NCI-H1092 treated with DMSO at 0.1 percent for 48 hours (cell line): Measurements from ENCODE around the gene MAST4.

Source experiments
- DNase-seq: peaks from one replicate; lab custom pipeline; 2025; lab: John Stamatoyannopoulos, UW

MAST4 gene

DNA sequence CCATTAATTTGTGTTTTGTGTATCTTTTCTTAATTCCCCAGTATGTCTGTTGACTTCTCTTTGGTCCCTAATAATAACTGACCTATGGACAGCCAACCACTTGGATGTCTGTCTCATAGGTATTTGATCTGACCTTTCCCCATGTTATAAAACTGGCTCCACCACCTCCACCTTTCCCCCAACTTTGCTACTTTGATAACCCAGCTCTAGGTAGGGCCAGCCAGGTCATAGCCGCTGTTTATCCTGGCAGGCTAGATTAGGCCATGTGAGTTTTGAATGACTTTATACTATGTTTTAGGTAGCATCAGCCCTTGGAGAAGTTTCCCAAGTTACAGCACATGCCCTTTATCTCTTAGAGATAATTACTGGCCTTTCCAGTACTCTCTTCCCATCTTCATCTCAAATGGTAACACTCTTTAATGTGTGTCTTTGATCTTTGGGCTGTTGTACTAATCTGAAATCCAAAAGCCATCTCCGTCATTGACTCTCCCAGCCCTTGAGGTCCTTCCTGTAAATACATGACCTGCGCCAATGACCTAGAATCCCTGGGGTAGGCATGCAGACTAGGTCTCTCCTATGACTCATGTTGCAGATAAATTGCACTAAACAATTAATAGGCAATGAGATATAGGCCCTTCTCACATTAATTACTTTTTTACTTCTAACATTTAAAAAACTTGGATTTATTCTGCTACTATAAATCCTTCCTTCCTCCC lies 447.8 kb downstream of the MAST4 start:
- DNase-seq = no peak

DNA sequence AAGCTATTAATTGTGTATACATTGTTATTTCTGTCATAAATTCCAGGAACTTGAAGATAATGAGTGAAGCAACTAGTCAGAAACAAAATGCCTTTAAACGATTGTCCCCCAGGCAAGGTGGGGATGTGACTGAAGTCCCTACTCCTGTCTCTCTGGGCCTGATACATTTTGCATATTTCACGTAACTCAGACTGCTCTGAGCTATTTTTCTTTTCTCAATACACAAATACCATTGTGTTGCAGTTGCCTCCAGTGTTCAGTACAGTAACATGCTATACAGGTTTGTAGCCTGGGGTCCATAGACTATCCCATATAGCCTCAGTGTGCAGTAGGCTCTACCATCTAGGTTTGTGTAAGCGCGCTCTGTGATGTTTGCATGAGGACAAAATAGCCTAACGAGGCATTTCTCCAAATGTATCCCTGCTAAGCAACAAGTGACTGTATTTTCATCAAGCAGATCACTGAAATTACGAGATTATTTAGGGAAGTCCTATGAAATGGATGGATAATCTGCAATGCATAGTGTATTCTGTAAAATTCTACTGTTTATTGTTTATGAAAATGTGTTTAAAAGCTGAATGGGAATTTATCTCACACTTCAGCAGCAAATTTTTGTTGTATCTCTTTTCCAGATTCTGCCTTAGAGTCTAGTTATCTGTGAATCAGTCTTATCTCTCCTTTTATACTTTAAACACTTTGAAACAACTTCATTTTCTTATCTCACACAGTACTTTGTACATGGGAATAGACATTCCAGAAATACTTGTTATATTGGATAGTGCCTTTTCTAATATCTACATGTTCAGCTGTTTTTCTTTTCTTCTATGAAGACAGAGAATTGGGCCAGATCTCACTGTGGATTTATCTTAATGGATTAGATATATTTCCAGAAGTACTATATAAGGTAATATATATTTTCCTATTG lies 449.9 kb downstream of the MAST4 start:
- no peak for DNase-seq

DNA sequence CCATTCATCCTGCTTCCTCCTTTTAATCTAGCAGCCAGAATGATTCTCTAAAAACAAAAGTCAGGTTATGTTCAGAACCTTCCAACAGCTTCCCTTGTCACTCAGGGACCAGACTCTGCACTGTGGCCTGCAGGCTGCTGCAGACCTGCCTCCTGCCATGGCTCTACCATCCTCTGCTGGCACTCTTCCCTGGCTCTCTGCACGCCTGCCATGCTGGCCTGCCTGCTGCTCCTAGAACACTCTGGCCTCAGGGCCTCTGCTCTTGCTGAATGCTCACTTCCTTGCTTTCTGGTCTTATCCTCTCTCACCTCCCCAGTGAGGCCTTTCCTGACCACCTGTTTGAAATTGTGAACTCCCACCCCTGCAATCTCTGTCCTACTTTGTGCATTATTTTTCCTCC lies 451.0 kb downstream of the MAST4 start:
- DNase-seq = no peak

DNA sequence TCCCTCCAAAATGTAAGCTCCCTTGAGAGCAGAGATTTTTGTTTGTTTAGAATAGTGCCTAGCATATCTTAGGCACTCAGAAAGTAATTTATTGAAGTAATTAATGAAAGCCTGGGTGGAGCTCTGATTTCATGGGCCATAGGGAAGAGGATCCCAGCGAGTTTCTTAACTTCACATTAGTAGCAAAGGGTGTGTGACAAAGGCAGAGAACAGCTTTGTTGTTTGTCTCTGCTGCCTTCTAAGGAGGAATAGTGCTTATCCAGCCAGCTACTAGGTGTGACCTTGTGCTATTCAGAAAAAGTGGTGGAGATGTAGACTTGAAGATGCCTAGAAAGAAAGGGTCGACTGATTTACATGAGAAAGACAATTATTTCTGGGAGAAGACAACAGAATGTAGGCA lies 451.4 kb downstream of the MAST4 start:
- no peak for DNase-seq

DNA sequence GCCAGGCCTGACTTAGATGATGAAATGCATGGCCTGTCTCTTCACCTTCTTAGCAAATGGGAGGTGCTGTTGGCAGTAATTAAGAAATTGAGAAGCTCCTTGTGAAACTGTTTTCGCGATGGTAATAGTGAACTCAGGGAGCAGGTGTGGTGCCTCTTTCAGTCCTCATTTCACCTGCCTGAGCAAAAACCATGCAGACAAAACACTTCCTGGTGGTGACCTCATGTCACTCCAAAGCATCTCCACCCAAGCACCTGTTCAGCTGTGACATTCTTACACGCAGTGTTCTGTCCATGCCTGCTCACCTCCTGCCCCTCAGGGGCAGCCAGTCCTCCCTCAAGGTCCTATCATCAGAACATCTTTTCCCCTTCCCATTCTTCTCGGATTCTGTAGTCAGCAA lies 453.9 kb downstream of the MAST4 start:
- DNase-seq = no peak

DNA sequence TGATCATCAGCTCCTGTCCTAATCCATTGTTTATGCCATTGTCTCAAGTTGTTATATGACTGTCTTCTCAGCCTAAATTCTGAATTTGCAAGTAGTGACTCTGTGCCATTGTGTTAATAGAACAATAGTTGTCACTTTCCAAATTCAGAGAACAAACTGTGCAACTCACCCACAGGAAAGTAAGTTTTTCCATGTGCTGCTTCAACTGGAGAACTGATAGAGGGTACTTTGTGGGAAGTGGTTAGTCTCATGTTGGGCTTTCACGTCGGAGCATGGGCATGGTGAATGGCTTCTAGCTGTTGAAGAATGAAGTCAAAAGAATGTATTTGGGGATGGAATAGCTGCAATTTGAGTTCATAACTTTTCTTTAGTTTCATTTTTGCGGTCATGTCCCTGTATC lies 454.4 kb downstream of the MAST4 start:
- DNase-seq = no peak

DNA sequence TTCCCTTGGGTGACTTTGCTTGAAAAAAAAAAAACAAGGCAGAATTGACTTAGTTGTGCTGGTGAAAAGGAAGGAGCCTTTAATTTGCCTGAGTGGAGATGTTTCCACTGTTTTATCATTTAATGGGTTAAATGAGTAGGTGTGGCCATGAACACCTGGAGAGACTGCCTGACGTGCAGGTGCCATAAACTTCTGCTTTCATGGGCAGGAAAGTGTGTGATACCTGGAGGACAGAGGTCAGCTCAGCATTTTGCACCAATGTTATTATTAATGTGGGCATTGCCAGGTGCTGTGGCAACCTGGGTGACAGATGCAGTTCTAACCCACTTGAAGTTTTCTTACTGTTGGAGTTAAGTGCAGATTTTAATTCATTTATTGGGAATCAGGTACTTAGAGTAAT lies 455.0 kb downstream of the MAST4 start:
- DNase-seq = no peak

DNA sequence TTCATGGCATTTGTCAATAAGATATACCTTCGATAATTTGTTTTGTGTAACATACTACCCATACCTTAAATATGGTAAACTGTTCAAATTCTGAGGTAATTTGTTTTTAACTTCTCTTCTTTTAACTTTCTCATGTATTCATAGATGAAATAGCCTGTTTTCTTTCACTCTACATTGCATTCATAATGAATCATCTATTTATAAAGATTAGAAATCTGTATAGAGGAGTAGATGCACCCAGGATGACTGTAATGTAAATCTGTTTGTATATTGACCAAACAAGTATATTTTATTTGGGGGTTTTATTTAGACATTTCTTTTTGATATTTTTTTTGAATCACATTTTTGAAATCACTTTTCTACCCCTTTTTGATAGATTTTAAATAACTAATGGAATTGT lies 455.8 kb downstream of the MAST4 start:
- DNase-seq = no peak

DNA sequence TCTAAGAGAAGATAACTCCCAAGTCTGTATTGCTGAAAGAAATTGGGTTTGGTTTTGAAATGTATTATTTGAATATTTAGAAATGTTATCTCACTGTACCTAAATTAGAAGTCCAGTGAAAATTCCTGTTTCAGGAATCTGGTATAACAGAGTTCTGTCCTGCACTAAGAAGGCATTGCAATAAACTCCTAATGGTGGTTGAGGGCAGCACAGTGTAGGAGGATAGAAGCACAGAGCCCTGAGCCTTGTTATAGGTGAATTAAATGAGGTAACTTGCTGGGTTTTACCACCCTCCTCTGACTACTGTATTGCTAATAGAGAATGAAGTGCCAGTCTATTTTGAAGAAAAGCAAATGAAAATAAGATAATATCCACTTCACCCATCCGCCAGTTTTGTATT lies 457.0 kb downstream of the MAST4 start:
- no peak for DNase-seq

DNA sequence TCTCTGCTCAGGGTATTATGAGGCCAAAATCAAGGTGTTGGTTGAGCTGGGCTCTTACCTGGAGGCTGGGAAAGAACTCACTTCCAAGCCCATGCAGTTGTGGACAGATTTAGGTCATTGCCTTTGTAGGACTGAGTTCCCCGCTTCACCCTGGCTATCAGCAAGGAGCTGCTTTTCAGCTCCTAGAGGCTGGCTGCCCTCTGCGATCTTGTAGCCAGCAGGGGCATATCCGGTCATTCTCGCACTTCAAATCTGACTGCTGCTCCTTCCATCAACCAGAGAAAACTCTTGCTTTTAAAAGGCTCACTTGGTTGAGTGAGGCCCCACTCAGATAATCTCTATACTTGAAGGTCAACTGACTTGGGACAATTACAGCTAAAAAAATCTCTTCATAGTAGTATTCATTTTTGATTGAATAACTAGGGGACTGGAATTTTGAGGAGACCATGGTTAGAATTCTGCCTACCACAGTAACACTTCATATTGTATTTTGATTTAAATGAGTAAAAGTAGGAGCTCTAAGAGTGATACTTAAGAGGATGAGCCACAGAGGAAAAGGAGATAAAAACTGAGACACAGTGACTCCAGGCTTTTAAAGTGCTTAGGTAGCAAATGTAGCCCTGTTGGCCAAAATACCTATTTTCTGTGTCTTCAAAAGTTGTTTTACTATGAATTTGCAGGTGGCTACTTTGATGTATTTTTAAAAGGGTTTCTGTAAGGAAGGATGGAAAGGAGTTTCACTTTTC lies 463.0 kb downstream of the MAST4 start:
- DNase-seq = no peak

DNA sequence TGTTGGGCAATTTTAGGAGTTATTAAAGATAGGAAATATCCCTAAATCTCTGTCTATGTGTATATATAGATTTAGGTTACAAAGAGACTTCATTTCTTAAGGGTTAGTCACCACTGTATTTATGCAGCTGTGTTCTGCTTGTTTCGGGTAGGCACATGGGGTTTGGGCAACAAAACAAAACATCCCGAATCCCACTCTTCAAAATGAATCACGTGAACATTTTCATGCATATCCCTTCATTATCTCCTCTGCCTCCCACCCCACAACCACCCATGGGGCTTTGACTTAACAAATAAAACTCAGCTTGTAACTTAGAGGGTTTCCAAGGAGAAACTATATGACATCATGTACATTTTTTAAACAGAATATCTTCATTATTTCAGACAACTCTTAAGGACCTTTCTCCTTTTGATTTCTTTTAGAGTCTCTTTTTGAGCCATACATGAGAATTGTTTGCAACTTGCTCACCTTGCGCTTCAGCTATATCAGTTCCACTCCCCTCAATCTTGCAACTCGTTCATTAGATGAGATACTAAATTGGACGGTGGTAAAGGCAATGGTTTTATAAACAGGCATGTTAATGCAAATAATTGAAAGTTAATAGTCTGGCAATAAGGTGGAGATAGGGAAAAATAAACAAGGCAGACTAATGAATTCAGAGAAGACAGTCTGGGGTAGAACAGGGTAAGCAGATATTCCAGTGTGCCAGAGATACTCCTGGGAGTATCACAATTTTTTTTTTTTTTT lies 463.7 kb downstream of the MAST4 start:
- no peak for DNase-seq

DNA sequence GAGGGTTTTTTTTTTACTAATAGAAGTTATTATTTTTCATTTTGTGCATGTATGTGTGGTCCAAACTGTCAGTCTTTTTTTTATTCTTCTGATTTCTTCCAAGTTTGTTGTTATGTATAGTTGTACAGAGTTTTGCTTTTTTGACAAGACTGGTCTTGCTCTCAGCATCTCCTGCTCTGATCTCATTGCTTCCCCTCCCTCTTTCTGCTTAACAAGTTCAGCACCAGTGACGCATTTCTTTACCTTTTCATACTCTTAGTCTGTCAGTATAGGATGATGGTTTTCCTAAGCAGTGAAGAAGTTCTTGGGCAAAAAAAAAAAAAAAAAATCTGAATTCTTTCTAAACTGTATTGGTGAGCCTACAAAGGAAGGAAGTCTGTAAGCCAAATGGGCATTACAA lies 465.3 kb downstream of the MAST4 start:
- no peak for DNase-seq

DNA sequence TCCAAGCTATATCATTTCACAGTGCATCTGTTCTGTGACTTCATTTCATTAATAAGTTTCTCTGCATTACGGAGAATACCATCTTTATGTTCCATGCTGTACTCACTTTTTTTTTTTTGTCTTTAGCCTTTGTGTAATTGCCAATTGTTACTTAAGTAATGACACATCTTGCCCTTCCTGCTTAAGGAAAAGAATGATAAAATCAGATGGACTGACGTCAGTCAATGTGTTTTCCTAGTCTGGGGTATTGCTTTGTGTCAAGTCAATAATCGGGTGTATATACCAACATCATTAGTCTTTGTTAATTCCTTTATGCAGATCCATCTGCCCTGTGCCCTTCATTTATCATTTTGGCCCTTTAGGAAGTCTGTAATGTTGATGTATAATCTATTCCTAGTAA lies 466.9 kb downstream of the MAST4 start:
- no peak for DNase-seq

DNA sequence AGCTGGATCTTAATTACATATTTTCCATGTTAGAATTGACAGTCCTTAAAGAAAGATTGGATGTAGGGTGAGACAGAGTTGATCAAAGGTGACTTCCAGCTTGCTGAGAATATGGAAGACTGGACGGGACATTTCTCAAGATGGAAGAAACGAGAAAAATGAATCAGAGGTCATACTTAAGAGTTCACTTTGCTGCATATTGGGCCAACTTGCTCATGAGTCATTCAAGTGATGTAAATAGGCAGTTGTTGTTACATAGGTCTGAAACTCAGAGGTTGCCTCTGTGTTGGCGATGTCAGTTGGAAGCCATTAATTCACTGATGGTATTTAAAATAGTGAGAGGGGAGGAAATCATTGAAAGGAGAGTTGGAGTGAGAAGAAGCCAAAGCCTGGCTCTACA lies 467.6 kb downstream of the MAST4 start:
- DNase-seq = no peak

DNA sequence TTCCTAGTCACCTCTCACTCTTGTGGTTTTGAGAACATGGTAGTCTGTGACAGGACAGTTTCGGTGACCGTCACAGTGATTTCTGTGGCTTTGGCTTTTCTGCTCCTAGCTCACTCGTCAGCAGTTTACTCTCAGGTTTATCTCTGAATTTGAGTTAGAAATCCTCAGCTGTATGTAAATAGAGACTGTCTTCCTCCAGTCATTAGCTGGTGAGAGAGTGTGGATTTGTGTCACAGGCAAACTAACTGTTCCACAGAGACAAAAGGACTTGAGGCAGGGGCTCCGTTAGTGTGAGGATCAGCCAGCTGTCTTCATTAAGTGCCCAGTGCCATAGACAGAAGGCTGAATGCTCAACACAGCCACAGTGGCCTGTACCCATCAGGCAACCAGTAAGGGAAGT lies 469.0 kb downstream of the MAST4 start:
- DNase-seq = no peak

DNA sequence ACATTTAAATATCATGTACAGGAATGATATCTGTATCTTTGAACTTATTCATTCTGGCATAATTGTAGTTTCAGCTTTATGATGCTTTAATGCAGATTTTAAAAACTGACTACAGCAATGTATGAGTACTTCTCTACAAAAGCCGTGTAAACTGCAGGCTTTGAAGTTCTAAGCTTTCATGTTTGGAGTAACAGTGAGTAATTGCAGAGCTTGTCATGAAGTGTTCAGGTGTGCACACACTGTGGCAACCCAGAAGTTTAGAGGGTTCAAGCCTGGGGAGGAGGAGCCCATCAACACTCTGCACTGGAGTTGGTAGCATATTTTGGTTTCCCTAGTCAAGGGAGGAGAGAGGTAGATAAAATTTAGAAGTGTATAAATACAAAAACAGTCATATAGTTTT lies 469.5 kb downstream of the MAST4 start:
- DNase-seq = no peak

DNA sequence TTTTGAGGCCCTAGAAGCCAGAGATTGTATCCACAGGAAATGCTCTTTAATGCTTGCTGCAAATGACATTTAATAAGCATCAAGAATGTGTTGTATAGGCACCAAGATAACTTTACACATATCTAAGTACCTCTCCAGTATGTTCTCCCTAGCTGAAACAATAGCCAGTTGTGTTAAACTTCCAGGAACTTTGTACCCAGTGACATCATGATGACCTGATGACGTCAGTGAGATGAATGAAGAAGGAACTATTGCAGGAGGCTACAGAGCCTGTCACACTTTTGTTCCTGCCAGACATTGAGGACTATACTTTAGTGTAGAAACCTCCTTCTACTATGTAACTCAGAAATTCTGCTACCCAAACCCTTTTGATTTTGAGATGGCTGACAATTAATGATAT lies 470.6 kb downstream of the MAST4 start:
- DNase-seq = no peak

DNA sequence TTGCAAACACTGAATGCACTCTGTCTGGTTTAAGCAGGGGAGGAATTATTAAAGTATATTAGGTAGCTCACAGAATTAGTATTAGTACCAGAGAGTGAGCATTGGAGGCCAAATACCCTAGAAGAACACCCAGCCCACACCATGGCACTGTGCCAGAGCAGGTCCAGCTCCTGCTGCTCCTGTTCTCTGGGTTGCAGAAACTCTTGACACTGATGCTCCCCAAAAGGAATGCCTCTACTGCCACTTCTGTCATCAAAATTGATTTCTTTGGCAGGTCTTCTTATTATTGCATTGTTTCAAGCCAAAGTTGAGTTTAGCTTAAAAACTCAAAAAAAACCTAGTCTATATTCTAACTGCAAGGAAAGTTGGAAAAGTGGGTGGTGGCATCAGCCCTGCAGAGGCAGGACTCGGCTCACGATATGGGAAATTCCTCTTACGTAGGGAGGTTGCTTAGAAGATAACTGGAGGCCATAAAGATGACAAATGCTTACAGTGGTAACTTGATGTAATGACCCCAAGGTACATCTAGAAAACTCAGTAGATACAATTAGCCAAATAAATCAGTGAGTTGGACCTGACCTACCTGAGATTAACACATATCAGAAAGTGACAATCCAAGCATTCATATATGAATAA lies 477.0 kb downstream of the MAST4 start:
- no peak for DNase-seq

DNA sequence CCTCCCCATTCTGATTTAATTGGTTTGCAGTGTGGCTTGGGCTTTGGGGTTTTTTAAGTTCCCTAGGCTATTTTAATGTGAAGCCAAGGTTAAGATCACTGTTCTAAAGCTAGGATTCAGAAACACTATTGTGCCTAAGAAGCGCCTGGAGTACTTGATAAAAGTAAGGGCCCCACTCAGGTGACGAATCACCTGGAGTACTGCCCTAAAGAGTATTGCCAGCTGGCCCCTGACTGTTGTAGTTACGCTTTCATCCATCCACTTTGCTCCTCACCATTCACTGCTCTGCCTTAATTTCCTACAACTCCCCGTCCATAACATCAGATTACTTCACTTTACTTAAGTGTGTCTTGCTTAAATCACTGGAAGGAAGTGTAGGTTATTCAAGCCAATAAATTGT lies 481.1 kb downstream of the MAST4 start:
- no peak for DNase-seq

DNA sequence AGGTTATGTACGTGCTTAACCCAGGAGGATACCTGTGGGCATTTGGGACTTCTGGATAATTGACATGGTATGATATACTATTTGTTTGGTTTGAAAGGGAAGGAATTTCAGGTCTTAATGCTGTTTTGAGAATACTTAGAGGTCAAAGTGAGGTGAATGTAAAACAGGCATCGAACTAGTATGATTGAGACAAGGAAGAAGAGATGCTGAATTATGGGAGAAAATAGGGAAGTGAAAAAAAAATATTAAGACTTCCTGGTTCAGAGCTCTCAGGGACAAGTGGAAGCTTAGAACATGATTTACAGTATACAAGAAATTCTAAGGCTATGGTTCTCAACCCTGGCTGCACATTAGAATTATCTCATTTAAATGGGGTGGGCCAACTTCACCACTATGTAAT lies 485.1 kb downstream of the MAST4 start:
- no peak for DNase-seq

DNA sequence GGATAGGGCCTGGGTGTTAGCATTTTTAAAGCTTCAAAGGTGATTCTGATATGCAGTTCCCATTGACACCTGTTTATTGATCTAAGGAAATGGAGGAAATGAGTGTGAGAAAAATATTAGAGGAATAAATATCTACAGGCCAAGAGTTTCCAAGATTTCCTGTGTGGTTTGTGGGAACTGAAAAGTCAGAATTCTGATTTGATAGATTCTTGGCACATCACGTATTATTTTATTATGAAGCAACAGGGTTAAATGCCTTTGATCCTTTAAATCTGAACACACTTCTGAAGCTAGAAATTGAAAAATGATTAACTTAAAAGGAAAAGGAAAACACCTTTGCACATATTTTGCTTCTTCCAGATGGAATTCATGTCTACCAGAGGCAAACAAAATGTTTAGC lies 486.7 kb downstream of the MAST4 start:
- no peak for DNase-seq

DNA sequence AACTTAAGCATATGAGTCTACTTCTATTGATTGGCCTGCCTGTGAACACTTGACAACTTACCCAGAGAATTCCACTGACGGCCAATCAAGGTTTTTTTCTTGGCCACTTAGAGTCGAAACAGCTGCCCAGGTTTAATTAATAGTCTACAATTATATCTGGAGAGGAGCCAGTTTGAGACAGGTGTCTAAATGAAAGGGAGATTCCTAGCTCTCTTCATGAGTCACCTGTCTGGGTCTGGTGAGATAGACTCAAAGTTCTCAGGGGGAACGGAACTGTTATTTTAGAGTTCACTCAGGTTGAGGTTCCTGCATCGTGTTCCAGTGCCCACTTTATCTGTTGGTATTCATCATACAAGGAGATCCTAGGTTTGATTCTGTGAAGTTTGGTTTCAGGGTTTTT lies 489.4 kb downstream of the MAST4 start:
- DNase-seq = peak; percentile 30
